Measurements from ENCODE around the gene SLC5A4. TPM values are rescaled to one million over a fixed set of nuclear protein-coding genes. Genes with fewer than 3 reads are reported as not detected.

The SLC5A4 gene
- total RNA-seq, 1 experiment from 2014 or later: not detected

DNA sequence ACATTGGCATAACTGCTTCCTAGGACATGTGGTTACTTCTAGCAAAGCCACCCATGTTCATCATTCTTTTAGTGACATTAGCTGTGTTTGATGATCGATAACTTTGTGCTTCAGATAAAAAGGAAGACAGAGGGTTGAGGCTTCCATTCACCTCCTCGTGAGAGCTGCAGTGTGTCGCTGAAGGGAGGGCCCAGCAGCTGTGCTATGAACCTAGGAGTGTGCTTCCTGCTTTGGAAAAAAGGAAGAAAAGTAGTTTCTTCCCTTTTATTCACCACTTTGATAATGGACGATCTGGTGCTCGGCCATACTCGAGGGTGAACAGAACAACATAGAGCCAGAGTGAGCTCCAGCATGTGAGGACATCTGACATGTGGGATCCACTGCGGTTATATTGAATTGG is 44.1 kb downstream of the SLC5A4 start:
- H3K27me3 ChIP-seq (ENCODE audit: control insufficient read depth, insufficient read depth, low read length): no peaks in the 10 kb centered on the region
- H3K36me3 ChIP-seq (ENCODE audit: control insufficient read depth, insufficient read depth, low read length): no peaks in the 10 kb centered on the region
- ATAC-seq (no peak), DNase-seq (ENCODE audit: low read depth, low spot score) (no peak)
- no TSS peak for BruUV-seq (replicated peaks)
- POLR2A ChIA-PET: no interaction called here
- CTCF ChIA-PET: no interaction called here
- TF ChIP-seq TCF7L2 (IDR thresholded peaks at IDR 0.05; ENCODE audit: low read depth, low read length) (no peak), SIN3A (IDR thresholded peaks at IDR 0.05; ENCODE audit: borderline replicate concordance, insufficient read depth, low read depth, low read length) (no peak)
- TF ChIP-seq, protein P1, sequence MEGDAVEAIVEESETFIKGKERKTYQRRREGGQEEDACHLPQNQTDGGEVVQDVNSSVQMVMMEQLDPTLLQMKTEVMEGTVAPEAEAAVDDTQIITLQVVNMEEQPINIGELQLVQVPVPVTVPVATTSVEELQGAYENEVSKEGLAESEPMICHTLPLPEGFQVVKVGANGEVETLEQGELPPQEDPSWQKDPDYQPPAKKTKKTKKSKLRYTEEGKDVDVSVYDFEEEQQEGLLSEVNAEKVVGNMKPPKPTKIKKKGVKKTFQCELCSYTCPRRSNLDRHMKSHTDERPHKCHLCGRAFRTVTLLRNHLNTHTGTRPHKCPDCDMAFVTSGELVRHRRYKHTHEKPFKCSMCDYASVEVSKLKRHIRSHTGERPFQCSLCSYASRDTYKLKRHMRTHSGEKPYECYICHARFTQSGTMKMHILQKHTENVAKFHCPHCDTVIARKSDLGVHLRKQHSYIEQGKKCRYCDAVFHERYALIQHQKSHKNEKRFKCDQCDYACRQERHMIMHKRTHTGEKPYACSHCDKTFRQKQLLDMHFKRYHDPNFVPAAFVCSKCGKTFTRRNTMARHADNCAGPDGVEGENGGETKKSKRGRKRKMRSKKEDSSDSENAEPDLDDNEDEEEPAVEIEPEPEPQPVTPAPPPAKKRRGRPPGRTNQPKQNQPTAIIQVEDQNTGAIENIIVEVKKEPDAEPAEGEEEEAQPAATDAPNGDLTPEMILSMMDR (IDR thresholded peaks at IDR 0.05): no peak
- no peak overlapping the region for H3K4me3 ChIP-seq (ENCODE audit: low read depth in 2 of 2, low read length in 2 of 2)
- in situ Hi-C loops (cut with HindIII; ENCODE audit: low pct_unique_long_range_greater_than_20kb, low sequenced_read_pairs) (no loop called here), intact Hi-C loops (cut with micrococcal nuclease; ENCODE audit: unreplicated experiment) (no loop called here)
- H3K4me1 ChIP-seq (ENCODE audit: control insufficient read depth, insufficient read depth, low read length): no peaks in the 10 kb centered on the region
- no peaks in the 10 kb centered on the region for H3K9me3 ChIP-seq (ENCODE audit: control insufficient read depth, insufficient read depth, low read depth, low read length)
- no peak overlapping the region for H3K27ac ChIP-seq (ENCODE audit: low read length)

GRCh38 chr22:32208681-32209080 is 46.5 kb downstream of the SLC5A4 start:
- DNase-seq (ENCODE audit: low read depth, low spot score) (no peak), ATAC-seq (no peak)
- no peaks in the 10 kb centered on the region for H3K27me3 ChIP-seq (ENCODE audit: control insufficient read depth, insufficient read depth, low read length)
- TF ChIP-seq REST (IDR thresholded peaks at IDR 0.05; ENCODE audit: insufficient read depth in 1 of 2, low read depth in 2 of 2, low read length in 1 of 2) (no peak), SIN3A (IDR thresholded peaks at IDR 0.05; ENCODE audit: borderline replicate concordance, insufficient read depth, low read depth, low read length) (no peak)
- TF ChIP-seq, protein P1 (IDR thresholded peaks at IDR 0.05): no peak
- ChIA-PET POLR2A (no interaction called here), CTCF (no interaction called here)
- intact Hi-C loops (cut with micrococcal nuclease; ENCODE audit: unreplicated experiment): loop anchor here (5.0 kb wide), 1 partner anchor 264 kb away; the partner anchor contains the start of gene FBXO7
- no peaks in the 10 kb centered on the region for H3K9me3 ChIP-seq (ENCODE audit: control insufficient read depth, insufficient read depth, low read depth, low read length)
- no TSS peak for BruUV-seq (replicated peaks)
- H3K36me3 ChIP-seq (ENCODE audit: control insufficient read depth, insufficient read depth, low read length): no peaks in the 10 kb centered on the region; the same call in 1 of the 2 replicates
- no peak overlapping the region for H3K4me3 ChIP-seq (ENCODE audit: low read depth in 2 of 2, low read length in 2 of 2)
- H3K27ac ChIP-seq (ENCODE audit: low read length): no peak overlapping the region
- H3K4me1 ChIP-seq (ENCODE audit: control insufficient read depth, insufficient read depth, low read length): no peaks in the 10 kb centered on the region
- in situ Hi-C loops (cut with HindIII; ENCODE audit: low pct_unique_long_range_greater_than_20kb, low sequenced_read_pairs): no loop called here
